ENCODE data around the gene PABPN1L.
A peak's percentile ranks its signal among the peaks of the same experiment; 100 is the strongest.
"Not testable (repeated sequence)": the region's sequence is repeated elsewhere in the genome, so short reads cannot be mapped to it uniquely, and the experiment has no call there.

Gene PABPN1L

DNA sequence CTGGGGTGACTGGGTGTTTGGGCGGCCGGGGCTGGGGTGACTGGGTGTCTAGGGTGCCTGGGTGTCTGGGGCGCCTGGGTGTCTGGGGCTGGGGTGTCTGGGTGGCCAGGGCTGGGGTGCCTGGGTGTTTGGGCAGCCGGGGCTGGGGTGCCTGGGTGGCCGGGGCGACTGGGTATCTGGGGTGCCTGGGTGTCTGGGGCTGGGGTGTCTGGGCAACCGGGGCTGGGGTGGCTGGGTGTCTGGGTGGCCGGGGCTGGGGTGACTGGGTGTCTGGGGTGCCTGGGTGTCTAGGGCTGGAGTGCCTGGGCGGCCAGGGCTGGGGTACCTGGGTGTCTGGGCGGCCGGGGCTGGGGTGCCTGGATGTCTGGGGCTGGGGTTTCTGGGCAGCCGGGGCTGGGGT is 41.3 kb downstream of the PABPN1L start:
- no peak for DNase-seq

DNA sequence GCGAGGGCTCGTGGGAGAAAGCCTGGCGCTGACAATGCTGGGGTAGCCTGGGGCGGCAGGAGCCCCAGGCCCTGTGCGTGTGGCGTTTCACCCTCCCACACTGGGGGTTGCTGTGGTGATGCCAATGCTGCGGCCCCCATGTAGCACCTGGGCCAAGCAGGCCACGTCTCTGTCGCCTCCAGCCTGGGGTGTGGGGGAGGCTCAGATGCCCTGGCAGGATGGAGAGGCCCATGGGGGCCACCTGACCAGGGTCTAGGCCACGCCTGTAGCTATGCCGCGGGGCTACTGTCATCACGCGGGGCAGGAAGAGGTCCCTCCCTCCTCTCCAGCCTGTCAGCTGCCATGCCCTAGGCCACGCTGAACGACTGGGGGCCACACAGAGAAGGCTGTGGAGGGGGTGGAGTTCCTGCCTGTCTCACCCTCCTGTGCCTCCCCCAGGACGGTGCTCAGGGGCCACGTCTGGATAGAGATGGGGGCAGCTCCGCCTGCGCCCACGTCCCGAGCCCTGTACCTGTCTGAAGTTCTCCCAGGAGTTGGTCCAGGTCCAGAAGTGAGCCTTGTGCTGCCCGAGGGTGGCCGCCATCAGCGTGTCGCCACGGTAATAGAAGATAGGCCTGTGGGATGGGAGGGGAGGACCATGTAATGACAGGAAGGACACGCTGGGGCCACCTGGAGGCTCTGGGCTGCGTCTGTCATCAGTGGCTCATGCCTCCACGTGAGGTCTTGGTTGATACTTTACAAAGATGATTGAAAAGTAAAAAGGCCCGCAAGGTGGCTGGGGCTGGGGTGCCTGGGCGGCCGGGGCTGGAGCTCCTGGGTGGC is 42.0 kb downstream of the PABPN1L start:
- DNase-seq = no peak

DNA sequence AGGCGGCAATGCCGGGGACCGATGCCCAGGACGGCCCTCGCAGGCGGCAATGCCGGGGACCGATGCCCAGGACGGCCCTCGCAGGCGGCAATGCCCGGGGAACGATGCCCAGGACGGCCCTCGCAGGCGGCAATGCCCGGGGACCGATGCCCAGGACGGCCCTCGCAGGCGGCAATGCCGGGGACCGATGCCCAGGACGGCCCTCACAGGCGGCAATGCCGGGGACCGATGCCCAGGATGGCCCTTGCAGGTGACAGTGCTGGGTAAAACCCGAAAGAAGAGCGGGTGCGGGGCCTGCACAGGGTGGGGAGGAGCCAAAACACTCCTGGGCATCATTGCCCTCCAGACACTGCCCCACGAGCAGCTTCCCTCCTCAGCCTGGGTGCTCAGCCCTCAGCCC is 42.8 kb downstream of the PABPN1L start:
- DNase-seq = not testable (repeated sequence)

DNA sequence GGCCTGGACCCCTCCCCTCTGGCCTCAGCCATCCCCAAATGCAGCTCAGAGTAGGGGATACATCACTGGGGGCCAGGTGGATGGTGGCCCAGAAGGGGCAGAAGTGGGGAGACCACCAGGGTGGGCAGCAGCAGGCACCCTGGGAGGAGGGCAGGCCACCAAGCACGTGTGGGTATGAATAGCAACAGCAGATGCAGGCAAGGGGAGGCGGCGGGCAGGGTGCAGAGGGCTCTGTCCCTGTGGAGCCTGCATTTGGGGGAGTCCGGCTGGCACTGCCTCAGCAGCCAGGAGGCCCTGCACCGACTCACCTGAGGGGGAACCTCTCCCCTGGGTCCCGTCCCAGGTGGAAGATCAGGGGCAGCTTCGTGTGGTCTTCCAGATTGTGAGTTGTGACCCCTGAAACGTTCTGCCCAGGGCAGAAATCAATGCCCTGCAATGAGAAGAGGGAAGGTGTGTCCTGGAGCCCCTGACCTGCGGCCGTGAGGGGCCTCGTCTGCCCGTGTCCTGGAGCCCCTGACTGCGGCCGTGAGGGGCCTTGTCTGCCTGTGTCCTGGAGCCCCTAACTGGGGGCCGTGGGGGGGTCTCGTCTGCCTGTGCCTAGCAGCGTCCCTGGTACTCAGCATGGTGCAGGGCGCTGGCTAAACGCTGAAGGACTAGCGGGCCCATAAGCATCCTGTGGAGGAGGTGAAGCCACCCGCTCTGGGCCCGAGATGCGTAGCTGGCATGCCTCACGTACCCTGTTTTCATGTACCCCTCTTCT is 44.0 kb downstream of the PABPN1L start:
- no peak for DNase-seq

DNA sequence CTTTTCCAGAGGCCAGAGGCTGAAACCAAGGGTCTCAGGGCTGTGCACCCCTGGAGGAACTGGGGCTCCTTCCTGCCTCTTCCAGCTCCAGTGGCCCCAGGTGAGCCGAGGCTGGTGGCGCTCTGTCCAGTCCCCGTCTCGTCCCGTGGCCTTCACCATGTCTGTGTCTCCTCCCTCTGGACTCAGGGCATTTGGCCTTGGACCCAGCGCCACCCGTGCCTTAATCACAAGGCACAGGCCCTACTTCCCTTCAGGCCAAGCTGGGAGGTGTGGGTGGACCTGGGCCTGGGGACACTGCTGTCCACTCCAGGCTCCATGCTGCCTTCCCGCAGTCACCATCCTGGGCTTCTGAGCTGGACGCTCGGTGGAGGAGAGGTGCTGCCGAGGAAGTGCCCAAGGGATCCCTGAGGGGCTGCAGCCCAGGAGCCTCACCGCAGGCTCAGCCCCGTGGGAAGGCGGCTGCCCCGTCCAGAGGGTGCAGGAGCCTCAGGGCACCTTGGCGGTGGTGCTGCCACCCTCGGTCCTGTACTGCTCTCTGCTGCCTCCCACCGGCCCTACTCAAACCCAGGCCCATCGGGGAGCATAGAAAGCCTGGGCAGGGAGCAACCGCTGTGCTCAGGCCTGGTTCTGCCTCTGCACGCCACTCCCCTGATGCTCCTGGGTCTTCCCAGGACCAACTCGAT is 45.2 kb downstream of the PABPN1L start:
- DNase-seq = no peak

DNA sequence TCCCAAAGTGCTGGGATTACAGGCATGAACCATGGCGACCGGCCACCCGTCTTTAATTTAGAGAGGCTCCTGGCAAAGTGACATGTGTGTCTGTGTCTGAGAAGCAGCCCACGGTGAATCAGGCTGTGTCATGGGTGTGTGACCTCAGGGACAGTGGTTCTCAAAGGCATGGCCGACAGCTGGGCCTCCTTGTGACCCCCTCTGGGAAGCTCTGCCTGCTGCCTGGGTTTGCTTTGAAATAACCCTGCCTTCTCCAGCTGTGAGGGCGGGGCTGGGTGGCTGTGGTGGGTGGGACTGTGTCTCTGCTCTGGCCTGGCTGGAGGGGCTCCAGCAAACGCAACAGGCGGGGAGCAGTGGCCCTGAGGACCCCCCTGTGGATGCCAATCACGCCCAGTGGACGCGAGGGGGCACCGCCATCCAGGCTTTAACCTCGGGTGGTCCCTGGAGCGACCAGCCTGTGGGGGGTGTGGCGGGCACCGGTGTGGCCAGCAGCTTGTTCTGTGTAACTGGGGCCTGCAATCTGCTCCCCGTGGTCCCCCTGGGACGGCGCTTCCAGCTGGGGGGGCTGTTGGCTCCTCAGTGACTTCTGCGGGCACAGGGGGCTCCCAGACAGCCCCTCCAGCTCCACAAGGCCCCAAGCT is 46.0 kb downstream of the PABPN1L start:
- no peak for DNase-seq

DNA sequence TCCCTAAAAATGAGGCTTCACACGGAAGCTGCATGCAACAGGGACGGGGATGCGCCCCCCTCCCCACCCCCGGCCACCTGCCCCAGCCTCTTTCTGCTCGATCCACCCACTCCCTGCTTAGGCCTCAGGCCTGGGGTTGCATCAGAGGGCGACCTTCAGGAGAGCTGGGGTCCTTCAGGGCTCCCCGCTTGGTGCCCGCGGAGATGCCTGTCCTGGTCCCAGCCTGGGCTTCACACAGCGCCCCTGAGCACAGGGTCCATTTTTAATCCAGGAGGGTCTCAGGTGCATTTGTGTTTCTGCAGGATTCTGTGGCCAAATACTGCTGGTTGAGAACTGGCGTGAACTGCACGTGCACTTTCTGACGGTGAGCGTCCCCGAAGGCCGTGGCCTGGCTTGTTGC is 47.3 kb downstream of the PABPN1L start:
- no peak for DNase-seq

DNA sequence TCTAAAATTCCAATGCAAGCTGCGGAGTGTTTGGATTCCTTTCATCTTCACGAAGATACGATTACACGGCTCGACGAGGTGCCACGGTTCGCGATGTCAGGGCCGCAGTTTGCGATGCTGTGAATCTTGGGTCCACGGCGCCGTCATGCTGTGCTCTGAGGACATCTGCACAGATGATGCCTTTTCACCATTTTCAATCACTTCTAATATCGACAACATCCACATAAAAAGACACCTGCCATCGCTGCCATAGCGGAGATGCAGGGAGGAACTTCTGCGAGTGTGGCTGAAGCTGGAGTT is 47.9 kb downstream of the PABPN1L start:
- DNase-seq = no peak

DNA sequence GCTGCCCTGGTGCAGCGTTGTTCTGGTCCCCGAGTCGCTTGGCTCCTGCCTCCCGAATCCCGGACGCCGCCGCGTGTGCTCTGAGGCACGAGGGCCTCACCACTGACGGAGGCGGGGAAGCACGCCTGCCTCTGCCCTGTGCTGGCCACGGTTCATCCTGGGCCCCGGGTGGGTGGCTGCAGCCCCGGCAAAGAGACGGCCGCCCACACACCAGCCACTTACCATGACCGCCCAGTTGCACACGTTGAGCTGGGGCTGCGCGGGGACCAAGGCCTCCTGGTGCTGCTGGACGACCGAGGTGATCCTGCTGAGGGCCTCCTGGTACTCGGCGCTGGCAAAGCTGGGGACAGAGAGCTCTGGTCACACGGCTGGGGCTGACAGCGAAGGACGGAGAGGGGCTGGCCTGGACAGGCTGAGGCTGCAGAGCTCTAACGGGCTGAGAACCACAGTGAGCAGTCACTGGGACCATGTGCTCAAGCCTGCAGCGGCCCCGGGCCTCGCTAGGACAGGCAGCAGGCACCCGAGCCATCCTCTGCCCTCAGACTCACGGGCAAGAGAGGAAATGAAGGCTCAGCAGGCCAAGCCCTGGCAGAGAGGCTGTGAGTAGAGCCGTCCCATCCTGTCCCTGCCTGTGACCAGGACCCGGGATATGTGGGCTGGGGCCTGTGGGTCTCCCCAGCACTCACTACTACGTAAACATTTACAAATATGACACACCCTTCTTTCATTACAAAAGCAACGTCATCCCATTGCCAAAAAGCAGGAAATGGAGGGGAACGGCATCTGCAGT is 48.5 kb downstream of the PABPN1L start:
- no peak for DNase-seq

DNA sequence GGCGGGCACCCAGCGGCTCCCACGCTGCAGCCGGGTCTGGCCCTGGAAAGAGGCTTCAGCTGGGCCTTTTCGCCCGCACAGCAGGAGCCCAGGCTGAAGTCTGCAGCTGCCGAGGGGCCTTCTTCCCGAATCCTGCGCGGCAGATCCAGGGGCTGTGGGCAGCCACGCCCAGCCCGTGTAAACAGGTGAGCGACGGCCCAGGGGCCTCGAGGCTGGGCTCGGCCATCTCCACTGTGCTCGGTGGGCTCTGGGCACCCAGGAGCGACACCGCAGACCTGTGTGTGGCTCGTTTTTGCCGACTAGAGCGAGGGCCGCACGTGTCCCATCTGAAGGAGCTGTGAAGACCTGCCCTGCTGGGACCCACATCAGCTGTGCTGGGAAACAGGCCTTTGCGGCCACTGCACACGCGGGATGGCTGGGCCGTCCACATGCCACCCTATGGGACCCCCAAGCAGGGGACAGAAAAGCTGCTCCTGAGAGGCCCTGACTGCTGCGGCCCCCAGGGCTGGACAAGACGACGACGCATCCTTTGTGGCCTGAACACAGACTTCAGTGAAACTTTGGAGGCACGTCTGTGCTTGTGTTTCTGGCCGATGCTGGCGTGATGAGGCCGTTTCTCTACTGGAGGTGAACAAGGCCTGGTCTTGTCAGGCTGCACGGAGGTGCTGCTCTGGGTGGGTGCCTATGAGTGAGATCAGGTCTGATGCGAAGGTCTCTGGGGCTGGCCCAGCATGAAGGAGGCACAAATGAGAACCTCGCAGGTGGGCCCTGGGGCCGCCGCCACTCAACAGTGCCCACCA is 49.5 kb downstream of the PABPN1L start:
- DNase-seq = no peak

DNA sequence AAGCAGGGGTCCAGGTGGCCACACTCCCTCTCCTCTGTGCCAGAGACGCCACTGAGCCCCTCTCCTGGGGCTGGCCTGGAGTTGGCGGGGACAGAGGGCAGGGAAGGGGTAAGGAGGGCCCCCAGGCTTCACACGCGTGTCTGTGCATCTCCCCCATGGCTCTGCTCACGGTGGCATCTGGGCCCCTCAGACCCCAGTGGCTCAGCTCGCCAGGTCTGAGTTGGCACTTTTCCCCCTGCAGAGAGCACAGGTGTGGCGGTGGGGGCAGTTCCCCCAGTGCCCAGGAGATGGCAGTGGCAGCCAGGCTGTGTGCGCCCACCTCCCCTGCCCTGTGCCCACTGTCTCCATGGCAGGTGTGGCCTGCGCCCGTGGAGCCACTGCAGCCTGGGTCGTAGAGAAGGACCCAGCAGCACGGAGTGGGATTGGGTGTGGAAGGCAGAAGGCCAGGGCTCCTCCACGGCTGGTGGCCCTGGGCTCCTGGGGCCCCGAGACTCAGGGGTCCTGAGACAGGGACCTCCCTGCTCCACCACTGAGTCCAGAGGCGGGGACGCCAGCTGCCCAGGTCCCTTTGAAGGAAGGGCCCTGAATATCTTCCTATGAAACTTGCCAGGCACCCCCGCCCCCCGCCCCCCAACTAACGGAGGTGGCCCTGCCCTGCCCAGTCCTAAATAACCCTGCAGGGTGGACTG is 50.4 kb downstream of the PABPN1L start:
- DNase-seq = peak; percentile 54

DNA sequence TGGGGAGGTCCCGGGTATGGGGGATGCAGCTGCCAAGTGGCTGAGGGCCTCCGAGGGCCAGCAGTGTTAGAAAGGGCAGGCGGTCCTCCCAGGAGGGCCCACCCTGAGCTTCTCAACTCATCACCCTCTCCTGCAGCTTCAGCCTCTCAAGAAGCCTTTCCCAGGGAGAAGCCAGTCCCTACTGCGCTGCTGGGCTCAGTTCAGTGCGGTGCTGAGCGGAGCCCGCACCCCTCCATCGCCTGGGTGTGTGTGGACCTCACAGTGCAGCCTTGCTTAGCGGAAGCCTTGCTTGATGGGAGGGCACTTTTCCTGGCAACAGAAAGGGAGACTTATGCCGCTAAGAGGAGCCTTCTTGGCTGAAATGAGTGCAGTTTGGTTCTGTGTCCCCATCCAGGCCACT is 51.2 kb downstream of the PABPN1L start:
- no peak for DNase-seq

DNA sequence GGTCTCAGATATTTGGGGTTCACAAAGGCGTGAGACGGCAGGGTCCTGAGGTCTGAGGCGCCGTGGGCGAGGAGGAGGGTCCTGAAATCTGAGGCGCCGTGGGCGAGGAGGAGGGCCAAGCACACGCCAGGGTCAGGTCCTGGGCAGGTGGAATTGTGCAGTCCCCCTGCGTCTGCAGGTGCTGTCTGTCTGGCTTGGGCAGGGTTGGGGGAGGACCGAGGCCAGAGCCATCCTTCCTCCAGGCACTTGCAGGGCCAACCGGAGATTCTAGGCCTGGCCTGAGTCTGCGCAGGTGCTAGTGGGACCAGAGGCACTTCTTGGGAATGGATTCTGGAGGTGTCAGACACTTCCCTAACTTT is 52.3 kb downstream of the PABPN1L start:
- no peak for DNase-seq
